ENCODE measurements around the gene DCAF17.
"Not testable (repeated sequence)": the region's sequence is repeated elsewhere in the genome, so short reads cannot be mapped to it uniquely, and the experiment has no call there.

Gene DCAF17

DNA sequence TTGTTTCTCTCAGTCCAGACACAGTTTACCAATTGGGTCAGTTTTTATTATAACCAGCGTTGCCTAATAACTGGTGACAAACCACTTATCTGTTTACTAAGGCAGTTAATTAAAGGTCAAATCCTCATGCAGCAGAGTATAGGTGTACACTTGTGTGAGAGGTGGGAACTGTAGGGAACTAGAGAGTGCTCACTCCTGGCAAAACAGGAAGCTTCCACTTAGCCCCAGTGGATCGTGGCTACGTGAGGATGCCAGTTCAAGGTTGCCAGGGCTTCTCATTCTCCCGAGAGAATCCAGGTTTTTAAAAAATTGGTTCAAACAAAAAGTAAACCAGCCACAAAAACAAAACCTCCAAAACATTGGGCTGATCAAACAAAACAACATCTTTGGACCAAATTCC lies 96.4 kb downstream of the DCAF17 start:
- Histone ChIP-seq H3K4me3 (ENCODE audit: low read length in 2 of 2) (no peak overlapping the region), H3K4me1 (ENCODE audit: control insufficient read depth in 2 of 2, insufficient read depth in 1 of 2, low read depth in 1 of 2, low read length in 2 of 2) (no peaks in the 10 kb centered on the region), H3K27ac (replicated peaks; ENCODE audit: low read length) (no peak overlapping the region), H3K14ac (ENCODE audit: low read length) (no peak overlapping the region), H3K36me3 (replicated peaks in 1 of 2; ENCODE audit: control insufficient read depth in 2 of 2, insufficient read depth in 2 of 2, low read length in 2 of 2) (peaks cover 0 to 2% of the 10 kb centered on the region in 2 donors), H3K9me3 (replicated peaks in 1 of 2; ENCODE audit: control insufficient read depth in 2 of 2, insufficient read depth in 1 of 2, low read depth in 1 of 2, low read length in 2 of 2) (peaks cover 0 to 8% of the 10 kb centered on the region in 2 donors), H2AK5ac (ENCODE audit: low read depth, low read length) (no peak overlapping the region), H3K4ac (ENCODE audit: low read length) (no peak overlapping the region), H2AFZ (ENCODE audit: low read length) (no peak overlapping the region), H3K23ac (ENCODE audit: low read depth, low read length, poor library complexity) (no peak overlapping the region), H3K79me1 (ENCODE audit: low read depth, low read length) (no peaks in the 10 kb centered on the region), H3K18ac (ENCODE audit: low read length) (no peak overlapping the region), H3K27me3 (ENCODE audit: control insufficient read depth in 3 of 3, insufficient read depth in 3 of 3, low read depth in 1 of 3, low read length in 3 of 3) (no peaks in the 10 kb centered on the region), H2BK5ac (ENCODE audit: low read length) (no peak overlapping the region), H2BK12ac (ENCODE audit: low read length) (no peak overlapping the region), H4K91ac (ENCODE audit: low read depth, low read length, poor library complexity) (no peak overlapping the region), H2BK120ac (ENCODE audit: low read depth, low read length) (no peak overlapping the region), H3K4me2 (ENCODE audit: insufficient read depth, low read length, poor library complexity, severe bottlenecking) (no peak overlapping the region), H2BK15ac (ENCODE audit: low read length) (no peak overlapping the region), H3K9ac (ENCODE audit: low read depth, low read length, poor library complexity) (no peak overlapping the region), H4K8ac (ENCODE audit: low read depth, low read length) (no peak overlapping the region)
- DNase-seq (ENCODE audit: low spot score): no peak
- WGBS, 2 donors (ENCODE audit: extremely low coverage in 2 of 2, insufficient read length in 2 of 2, insufficient replicate concordance in 1 of 2): no CpG with 5 or more reads among the region's 4 CpGs

DNA sequence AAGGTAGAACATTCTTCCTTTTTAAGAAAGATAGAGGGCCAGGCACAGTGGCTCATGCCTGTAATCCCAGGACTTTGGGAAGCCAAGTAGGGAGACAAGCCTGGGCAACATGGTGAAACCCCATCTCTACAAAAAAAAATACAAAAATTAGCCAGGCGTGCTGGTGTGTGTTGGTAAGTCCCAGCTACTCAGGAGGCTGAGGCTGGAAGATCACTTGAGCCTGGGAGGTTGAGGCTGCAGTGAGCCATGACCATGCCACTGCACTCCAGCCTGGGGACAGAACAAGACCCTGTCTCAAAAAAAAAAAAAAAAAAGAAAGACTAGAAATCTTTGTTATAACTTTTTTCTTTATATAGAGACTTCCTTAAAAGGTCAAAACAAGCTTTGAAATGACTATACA lies 96.8 kb downstream of the DCAF17 start:
- H2AFZ ChIP-seq (ENCODE audit: low read length); H3K4me3 ChIP-seq (ENCODE audit: low read length in 2 of 2); H3K23ac ChIP-seq (ENCODE audit: low read depth, low read length, poor library complexity); H3K79me1 ChIP-seq (ENCODE audit: low read depth, low read length); H2BK15ac ChIP-seq (ENCODE audit: low read length); H4K8ac ChIP-seq (ENCODE audit: low read depth, low read length); H3K36me3 ChIP-seq (replicated peaks in 1 of 2; ENCODE audit: control insufficient read depth in 2 of 2, insufficient read depth in 2 of 2, low read length in 2 of 2); H3K18ac ChIP-seq (ENCODE audit: low read length); H3K14ac ChIP-seq (ENCODE audit: low read length); H3K27ac ChIP-seq (replicated peaks; ENCODE audit: low read length); H3K9me3 ChIP-seq (replicated peaks in 1 of 2; ENCODE audit: control insufficient read depth in 2 of 2, insufficient read depth in 1 of 2, low read depth in 1 of 2, low read length in 2 of 2); H2BK12ac ChIP-seq (ENCODE audit: low read length); H3K4me1 ChIP-seq (ENCODE audit: control insufficient read depth in 2 of 2, insufficient read depth in 1 of 2, low read depth in 1 of 2, low read length in 2 of 2); H2AK5ac ChIP-seq (ENCODE audit: low read depth, low read length); H3K4ac ChIP-seq (ENCODE audit: low read length); H4K91ac ChIP-seq (ENCODE audit: low read depth, low read length, poor library complexity); H2BK120ac ChIP-seq (ENCODE audit: low read depth, low read length); H2BK5ac ChIP-seq (ENCODE audit: low read length); H3K27me3 ChIP-seq (ENCODE audit: control insufficient read depth in 3 of 3, insufficient read depth in 3 of 3, low read depth in 1 of 3, low read length in 3 of 3); H3K4me2 ChIP-seq (ENCODE audit: insufficient read depth, low read length, poor library complexity, severe bottlenecking); DNase-seq (ENCODE audit: low spot score); H3K9ac ChIP-seq (ENCODE audit: low read depth, low read length, poor library complexity): not testable (repeated sequence)
- WGBS, 2 donors (ENCODE audit: extremely low coverage in 2 of 2, insufficient read length in 2 of 2, insufficient replicate concordance in 1 of 2): no CpG with 5 or more reads among the region's 1 CpG

DNA sequence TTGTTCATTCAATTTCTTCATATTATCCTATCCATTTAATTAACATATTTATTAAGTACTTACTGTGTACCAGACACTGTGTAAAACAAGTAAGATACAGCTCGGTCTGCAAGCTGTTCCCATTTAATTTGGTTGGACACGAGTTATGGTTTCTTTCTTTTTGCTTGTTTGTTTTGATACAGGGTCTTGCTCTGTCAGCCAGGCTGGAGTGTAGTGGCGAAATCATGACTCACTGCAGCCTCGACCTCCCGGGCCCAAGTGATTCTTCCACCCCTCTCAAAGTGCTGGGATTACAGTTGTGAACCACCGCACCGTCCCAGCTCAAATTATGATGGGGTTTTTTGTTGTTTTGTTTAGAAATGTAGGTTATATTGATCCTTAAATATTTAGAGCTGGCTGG lies 97.3 kb downstream of the DCAF17 start:
- no peak overlapping the region for H2BK5ac ChIP-seq (ENCODE audit: low read length)
- H3K18ac ChIP-seq (ENCODE audit: low read length): no peak overlapping the region
- H3K9me3 ChIP-seq (replicated peaks in 1 of 2; ENCODE audit: control insufficient read depth in 2 of 2, insufficient read depth in 1 of 2, low read depth in 1 of 2, low read length in 2 of 2): peaks cover 0 to 8% of the 10 kb centered on the region in 2 donors
- no peaks in the 10 kb centered on the region for H3K79me1 ChIP-seq (ENCODE audit: low read depth, low read length)
- H3K4ac ChIP-seq (ENCODE audit: low read length): no peak overlapping the region
- no peak overlapping the region for H2AFZ ChIP-seq (ENCODE audit: low read length)
- no peak overlapping the region for H4K8ac ChIP-seq (ENCODE audit: low read depth, low read length)
- H2BK12ac ChIP-seq (ENCODE audit: low read length): no peak overlapping the region
- no peak for DNase-seq (ENCODE audit: low spot score)
- H3K4me1 ChIP-seq (ENCODE audit: control insufficient read depth in 2 of 2, insufficient read depth in 1 of 2, low read depth in 1 of 2, low read length in 2 of 2): no peaks in the 10 kb centered on the region
- no peak overlapping the region for H2AK5ac ChIP-seq (ENCODE audit: low read depth, low read length)
- H3K27ac ChIP-seq (replicated peaks; ENCODE audit: low read length): no peak overlapping the region
- no peak overlapping the region for H2BK120ac ChIP-seq (ENCODE audit: low read depth, low read length)
- no peak overlapping the region for H3K14ac ChIP-seq (ENCODE audit: low read length)
- H3K23ac ChIP-seq (ENCODE audit: low read depth, low read length, poor library complexity): no peak overlapping the region
- no peak overlapping the region for H4K91ac ChIP-seq (ENCODE audit: low read depth, low read length, poor library complexity)
- H3K36me3 ChIP-seq (replicated peaks in 1 of 2; ENCODE audit: control insufficient read depth in 2 of 2, insufficient read depth in 2 of 2, low read length in 2 of 2): peaks cover 0 to 2% of the 10 kb centered on the region in 2 donors
- H3K27me3 ChIP-seq (ENCODE audit: control insufficient read depth in 3 of 3, insufficient read depth in 3 of 3, low read depth in 1 of 3, low read length in 3 of 3): no peaks in the 10 kb centered on the region
- no peak overlapping the region for H3K4me2 ChIP-seq (ENCODE audit: insufficient read depth, low read length, poor library complexity, severe bottlenecking)
- no CpG with 5 or more reads among the region's 7 CpGs for WGBS, 2 donors (ENCODE audit: extremely low coverage in 2 of 2, insufficient read length in 2 of 2, insufficient replicate concordance in 1 of 2)
- no peak overlapping the region for H3K9ac ChIP-seq (ENCODE audit: low read depth, low read length, poor library complexity)
- H3K4me3 ChIP-seq (ENCODE audit: low read length in 2 of 2): no peak overlapping the region
- H2BK15ac ChIP-seq (ENCODE audit: low read length): no peak overlapping the region

DNA sequence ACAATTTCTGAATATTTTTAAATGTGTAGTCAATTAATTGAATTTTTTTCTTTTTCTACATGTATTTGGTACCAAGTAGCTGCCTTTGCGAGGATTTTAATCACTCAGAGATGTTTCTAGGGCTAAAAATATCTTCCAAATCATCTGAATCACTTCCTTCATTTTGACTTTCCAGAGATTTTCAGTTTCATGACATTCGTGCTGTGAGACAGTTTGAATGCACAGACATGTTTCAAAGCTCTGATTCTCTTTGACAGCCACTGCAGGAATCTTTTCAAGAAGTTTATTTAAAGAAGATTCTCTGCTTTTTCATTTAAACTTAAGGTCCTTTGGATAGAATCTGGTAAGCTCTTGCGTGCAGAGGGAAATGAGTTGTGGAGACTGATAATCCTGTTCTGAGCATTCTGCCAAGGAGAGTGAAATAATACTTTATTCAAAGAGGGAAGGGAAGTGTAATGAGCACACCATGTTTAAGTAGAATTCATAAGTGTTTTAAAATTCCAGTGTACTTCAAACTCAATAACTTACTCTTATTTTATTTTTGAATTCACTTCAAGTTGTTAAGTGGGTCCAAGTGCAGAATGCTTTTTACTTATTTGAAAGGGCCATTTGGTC lies 97.9 kb downstream of the DCAF17 start:
- H4K8ac ChIP-seq (ENCODE audit: low read depth, low read length): no peak overlapping the region
- no peak overlapping the region for H2BK120ac ChIP-seq (ENCODE audit: low read depth, low read length)
- no peak overlapping the region for H3K9ac ChIP-seq (ENCODE audit: low read depth, low read length, poor library complexity)
- no peak overlapping the region for H2BK15ac ChIP-seq (ENCODE audit: low read length)
- no peak overlapping the region for H4K91ac ChIP-seq (ENCODE audit: low read depth, low read length, poor library complexity)
- H2AFZ ChIP-seq (ENCODE audit: low read length): no peak overlapping the region
- no peak overlapping the region for H3K4me3 ChIP-seq (ENCODE audit: low read length in 2 of 2)
- no peak overlapping the region for H3K4ac ChIP-seq (ENCODE audit: low read length)
- H3K4me2 ChIP-seq (ENCODE audit: insufficient read depth, low read length, poor library complexity, severe bottlenecking): no peak overlapping the region
- no peak overlapping the region for H2BK12ac ChIP-seq (ENCODE audit: low read length)
- no peaks in the 10 kb centered on the region for H3K27me3 ChIP-seq (ENCODE audit: control insufficient read depth in 3 of 3, insufficient read depth in 3 of 3, low read depth in 1 of 3, low read length in 3 of 3)
- H3K18ac ChIP-seq (ENCODE audit: low read length): no peak overlapping the region
- no peaks in the 10 kb centered on the region for H3K4me1 ChIP-seq (ENCODE audit: control insufficient read depth in 2 of 2, insufficient read depth in 1 of 2, low read depth in 1 of 2, low read length in 2 of 2)
- no peak overlapping the region for H2AK5ac ChIP-seq (ENCODE audit: low read depth, low read length)
- peaks cover 0 to 2% of the 10 kb centered on the region in 2 donors for H3K36me3 ChIP-seq (replicated peaks in 1 of 2; ENCODE audit: control insufficient read depth in 2 of 2, insufficient read depth in 2 of 2, low read length in 2 of 2)
- H3K23ac ChIP-seq (ENCODE audit: low read depth, low read length, poor library complexity): no peak overlapping the region
- no peak for DNase-seq (ENCODE audit: low spot score)
- peaks cover 0 to 8% of the 10 kb centered on the region in 2 donors for H3K9me3 ChIP-seq (replicated peaks in 1 of 2; ENCODE audit: control insufficient read depth in 2 of 2, insufficient read depth in 1 of 2, low read depth in 1 of 2, low read length in 2 of 2)
- H3K79me1 ChIP-seq (ENCODE audit: low read depth, low read length): no peaks in the 10 kb centered on the region
- WGBS, 2 donors (ENCODE audit: extremely low coverage in 2 of 2, insufficient read length in 2 of 2, insufficient replicate concordance in 1 of 2): no CpG with 5 or more reads among the region's 3 CpGs
- H2BK5ac ChIP-seq (ENCODE audit: low read length): no peak overlapping the region
- no peak overlapping the region for H3K27ac ChIP-seq (replicated peaks; ENCODE audit: low read length)
- H3K14ac ChIP-seq (ENCODE audit: low read length): no peak overlapping the region

Data from neuronal stem cell (in vitro differentiated cells).